ENCODE data around the gene RALGAPA2. TPM values are rescaled to one million over a fixed set of nuclear protein-coding genes. Genes with fewer than 3 reads are reported as not detected.

The RALGAPA2 gene
- total RNA-seq, 4 donors from 2014 or later = 29.4 to 78.2 (median 43.2) TPM

DNA sequence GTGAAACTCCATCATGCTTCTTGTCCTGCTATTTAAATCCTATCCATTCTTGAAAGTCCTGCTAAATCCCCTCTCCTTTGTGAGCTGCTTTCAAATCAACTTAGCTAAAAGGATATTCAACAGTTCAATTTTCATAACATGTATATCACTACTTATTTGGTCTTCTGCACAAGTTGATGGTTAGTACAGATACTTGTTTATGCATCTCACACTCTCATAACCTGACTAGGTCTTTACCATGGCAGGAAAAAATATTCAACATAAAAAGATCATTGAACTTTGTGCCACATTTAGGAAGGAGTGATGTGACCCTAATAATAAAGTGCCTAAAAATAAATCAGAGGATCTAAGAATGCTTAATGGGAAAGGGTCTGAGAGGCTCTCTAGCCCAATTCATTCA lies 148.2 kb downstream of the RALGAPA2 start:
- TF ChIP-seq, protein P1, sequence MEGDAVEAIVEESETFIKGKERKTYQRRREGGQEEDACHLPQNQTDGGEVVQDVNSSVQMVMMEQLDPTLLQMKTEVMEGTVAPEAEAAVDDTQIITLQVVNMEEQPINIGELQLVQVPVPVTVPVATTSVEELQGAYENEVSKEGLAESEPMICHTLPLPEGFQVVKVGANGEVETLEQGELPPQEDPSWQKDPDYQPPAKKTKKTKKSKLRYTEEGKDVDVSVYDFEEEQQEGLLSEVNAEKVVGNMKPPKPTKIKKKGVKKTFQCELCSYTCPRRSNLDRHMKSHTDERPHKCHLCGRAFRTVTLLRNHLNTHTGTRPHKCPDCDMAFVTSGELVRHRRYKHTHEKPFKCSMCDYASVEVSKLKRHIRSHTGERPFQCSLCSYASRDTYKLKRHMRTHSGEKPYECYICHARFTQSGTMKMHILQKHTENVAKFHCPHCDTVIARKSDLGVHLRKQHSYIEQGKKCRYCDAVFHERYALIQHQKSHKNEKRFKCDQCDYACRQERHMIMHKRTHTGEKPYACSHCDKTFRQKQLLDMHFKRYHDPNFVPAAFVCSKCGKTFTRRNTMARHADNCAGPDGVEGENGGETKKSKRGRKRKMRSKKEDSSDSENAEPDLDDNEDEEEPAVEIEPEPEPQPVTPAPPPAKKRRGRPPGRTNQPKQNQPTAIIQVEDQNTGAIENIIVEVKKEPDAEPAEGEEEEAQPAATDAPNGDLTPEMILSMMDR (IDR thresholded peaks at IDR 0.05; ENCODE audit: low read depth) = no peak

DNA sequence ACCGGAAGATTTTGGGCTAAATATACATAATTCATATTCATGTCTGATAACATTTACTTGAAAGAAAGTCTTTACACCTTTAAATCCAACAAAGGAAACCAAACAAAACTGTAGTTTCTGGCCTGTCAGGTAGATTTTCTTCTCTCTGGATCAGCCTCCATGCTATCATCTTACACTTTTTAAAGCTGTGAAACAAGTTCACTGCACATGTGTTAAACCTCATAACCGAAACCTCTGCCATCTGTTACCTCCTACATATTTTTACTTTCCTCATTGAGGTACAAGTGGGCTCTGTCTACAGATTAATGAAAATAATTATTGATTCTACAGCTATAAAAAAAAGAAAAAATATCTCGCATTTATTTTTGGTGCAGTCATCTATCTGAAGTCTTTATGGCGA lies 149.9 kb downstream of the RALGAPA2 start:
- TF ChIP-seq, protein P1 (IDR thresholded peaks at IDR 0.05; ENCODE audit: low read depth) = no peak

DNA sequence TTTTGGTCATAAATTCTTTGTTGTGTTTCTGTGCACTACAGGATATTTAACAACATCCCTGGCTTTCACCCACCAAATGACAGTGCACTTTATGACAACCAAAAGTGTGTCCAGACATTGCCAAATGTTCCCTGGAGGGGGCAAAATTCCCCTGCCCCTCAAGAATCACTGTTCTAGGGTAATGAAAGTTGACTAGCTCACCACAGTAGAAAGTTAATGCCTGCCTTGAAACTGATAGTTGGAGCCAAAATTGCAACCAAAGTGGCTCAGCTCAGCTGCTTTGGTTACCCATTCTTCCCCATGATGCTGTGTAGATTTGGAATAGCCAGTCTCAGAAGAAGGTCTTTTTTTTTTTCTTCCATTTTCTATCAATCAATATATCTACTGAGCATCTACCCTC lies 150.6 kb downstream of the RALGAPA2 start:
- TF ChIP-seq, protein P1 (IDR thresholded peaks at IDR 0.05; ENCODE audit: low read depth) = no peak

DNA sequence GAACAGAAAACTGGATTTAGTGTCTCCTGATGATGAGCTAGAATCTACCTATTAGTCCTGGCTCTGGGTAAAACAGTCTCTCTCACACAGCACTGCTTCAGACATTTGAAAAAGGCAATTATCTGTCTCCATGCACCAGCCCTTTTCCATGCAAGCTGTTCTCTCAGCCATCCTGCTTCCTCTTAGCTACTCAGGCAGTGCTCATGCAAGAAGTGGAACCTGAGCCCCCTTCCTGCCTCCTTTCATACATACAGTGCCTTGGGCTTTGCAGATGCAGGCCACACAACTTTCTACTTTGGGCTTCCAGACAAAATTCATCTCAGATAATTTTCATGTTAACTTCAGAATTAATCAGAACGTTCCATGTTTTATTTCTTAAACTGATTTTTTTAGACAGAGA lies 151.3 kb downstream of the RALGAPA2 start:
- TF ChIP-seq, protein P1 (IDR thresholded peaks at IDR 0.05; ENCODE audit: low read depth) = no peak

DNA sequence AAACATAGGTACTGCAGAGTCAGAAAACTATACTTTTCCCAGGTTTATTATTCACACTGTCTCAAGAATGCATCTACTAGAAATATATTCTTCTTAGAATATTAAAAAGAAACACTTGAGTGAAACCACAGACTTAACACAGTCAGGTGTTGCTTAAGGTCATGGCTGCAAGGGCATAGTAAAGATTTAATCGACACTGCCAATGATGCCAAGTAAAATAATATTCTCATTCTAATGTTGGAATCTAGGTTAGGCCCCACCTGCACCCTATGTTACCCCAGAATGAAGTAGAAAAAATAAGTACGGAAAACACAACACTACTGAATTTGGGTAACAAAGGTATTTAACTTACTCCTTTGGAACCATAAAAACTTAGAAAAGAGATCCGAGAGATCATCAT lies 155.0 kb downstream of the RALGAPA2 start:
- TF ChIP-seq, protein P1 (IDR thresholded peaks at IDR 0.05; ENCODE audit: low read depth) = no peak

DNA sequence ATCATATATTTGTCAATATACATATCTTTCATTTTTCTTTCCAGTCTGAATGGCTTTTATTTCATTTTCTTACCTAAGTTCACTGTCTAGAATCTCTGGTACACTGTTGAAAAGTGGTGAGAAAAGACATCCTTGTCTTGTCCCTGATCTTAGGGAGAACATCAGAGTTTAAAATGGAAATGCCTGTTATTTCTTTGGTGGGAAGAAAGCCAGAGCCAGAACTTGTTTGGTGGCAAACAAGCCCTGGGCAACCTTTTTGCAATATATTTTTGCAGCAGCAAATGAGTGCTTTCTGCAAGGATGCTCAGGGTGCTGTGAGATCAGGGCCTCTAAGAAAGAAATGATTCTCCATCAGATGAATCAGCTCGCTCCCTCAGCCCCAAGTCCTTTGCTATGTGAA lies 156.6 kb downstream of the RALGAPA2 start:
- TF ChIP-seq, protein P1 (IDR thresholded peaks at IDR 0.05; ENCODE audit: low read depth) = no peak

DNA sequence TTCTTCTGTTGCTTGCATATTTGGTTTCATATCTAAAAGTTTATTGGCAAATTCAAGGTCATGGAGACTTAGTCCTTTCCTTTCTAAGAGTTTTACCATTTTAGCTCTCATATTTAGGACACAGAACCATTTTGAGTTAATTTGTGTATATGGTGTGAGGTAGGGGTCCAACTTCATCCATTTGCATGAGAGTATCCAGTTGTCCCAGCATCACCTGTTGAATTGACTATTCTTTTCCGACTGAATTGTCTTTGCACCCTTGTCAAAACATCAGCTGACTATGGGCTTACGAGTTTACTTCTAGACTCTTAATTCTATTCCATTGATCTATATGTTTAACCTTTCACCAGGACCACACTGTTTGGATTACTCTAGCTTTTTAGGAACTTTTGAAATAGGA lies 157.5 kb downstream of the RALGAPA2 start:
- TF ChIP-seq, protein P1 (IDR thresholded peaks at IDR 0.05; ENCODE audit: low read depth) = no peak
